Upper lobe of right lung (tissue), 1 donor: ENCODE data around the gene FAM229B. TPM values are rescaled to one million over a fixed set of nuclear protein-coding genes. Genes with fewer than 3 reads are reported as not detected.

Experiments
- ATAC-seq: fragments of 200-7000 bp; cut with Tn5 transposase; one replicate; pipeline ENCODE4 v1.9.1; 2020; ENCODE audit warnings: mild to moderate bottlenecking, moderate library complexity
- DNase-seq: peaks from one replicate; pipeline ENCODE4 v3.0.0-alpha.2; 2020
- H3K27ac ChIP-seq: fragments of 200-600 bp; one replicate; pipeline ENCODE4 v1.8.0; 2022
- H3K27me3 ChIP-seq: fragments of 200-600 bp; one replicate; pipeline ENCODE4 v1.8.0; 2022; ENCODE audit warnings: mild to moderate bottlenecking
- H3K36me3 ChIP-seq: fragments of 200-600 bp; one replicate; pipeline ENCODE4 v1.8.0; 2022
- H3K4me1 ChIP-seq: fragments of 200-600 bp; one replicate; pipeline ENCODE4 v1.8.0; 2022
- H3K4me3 ChIP-seq: fragments of 200-600 bp; one replicate; pipeline ENCODE4 v1.8.0; 2022; ENCODE audit warnings: mild to moderate bottlenecking
- H3K9me3 ChIP-seq: fragments of 200-600 bp; one replicate; pipeline ENCODE4 v1.8.0; 2022
- CTCF ChIP-seq: fragments of 200-600 bp; IDR thresholded peaks from one replicate; pipeline ENCODE4 v1.8.0; 2022; ENCODE audit warnings: antibody characterized with exemption
- intact Hi-C: fragments of 100-400 bp; cut with DNase I; formaldehyde crosslinking; loops from one replicate; pipeline ENCODE4 v1.11.0; 2022
- total RNA-seq: library from RNA; stranded (reverse); fragmentation: NEBNext Ultra II Directional; extraction: Animal tissue kit (Norgen Biotek cat#: 25700); gene quantifications from one replicate; pipeline ENCODE4 v1.2.1, GENCODE V29; 2021
- donor health status: DM: no; HTN: yes; CAD: no; lungs with severe emphysema.

Gene FAM229B
- total RNA-seq, 1 donor from 2014 or later = 8.2 TPM

GRCh38 chr6:112081569-112081968 is 5.8 kb upstream of the FAM229B start:
- H3K4me3 ChIP-seq = no peak overlapping the region
- H3K27me3 ChIP-seq = no peaks in the 10 kb centered on the region
- ATAC-seq = no peak
- no peak for DNase-seq
- TF ChIP-seq CTCF = no peak
- H3K4me1 ChIP-seq = peaks cover 3% of the 10 kb centered on the region
- H3K9me3 ChIP-seq = no peaks in the 10 kb centered on the region
- H3K36me3 ChIP-seq = peaks cover 52% of the 10 kb centered on the region
- no peak overlapping the region for H3K27ac ChIP-seq
- intact Hi-C loops = no loop called here

- TF ChIP-seq CTCF = no peak
- H3K27me3 ChIP-seq = no peaks in the 10 kb centered on the region
- H3K36me3 ChIP-seq = peaks cover 19% of the 10 kb centered on the region
- DNase-seq (no peak), ATAC-seq (no peak)
- peaks cover 3% of the 10 kb centered on the region for H3K4me1 ChIP-seq
- no peak overlapping the region for H3K27ac ChIP-seq
- H3K9me3 ChIP-seq = no peaks in the 10 kb centered on the region
- intact Hi-C loops = no loop called here
- H3K4me3 ChIP-seq = no peak overlapping the region
Measured at GRCh38 chr6:112085286-112086065, 1.9 kb upstream of the FAM229B start.

GRCh38 chr6:112086744-112087135 is 651 bp upstream of the FAM229B start:
- Histone ChIP-seq H3K4me3 (peak overlapping the region; percentile 83), H3K27ac (peak overlapping the region; percentile 90), H3K27me3 (no peaks in the 10 kb centered on the region), H3K36me3 (peaks cover 11% of the 10 kb centered on the region), H3K4me1 (peaks cover 3% of the 10 kb centered on the region), H3K9me3 (no peaks in the 10 kb centered on the region)
- intact Hi-C loops = no loop called here
- no peak for DNase-seq
- TF ChIP-seq CTCF = peak; percentile 27
- ATAC-seq = peak; percentile 27

- intact Hi-C loops = no loop called here
- H3K4me3 ChIP-seq = peak overlapping the region; percentile 83
- peaks cover 11% of the 10 kb centered on the region for H3K36me3 ChIP-seq
- TF ChIP-seq CTCF = no peak
- peak overlapping the region; percentile 90 for H3K27ac ChIP-seq
- no peaks in the 10 kb centered on the region for H3K9me3 ChIP-seq
- H3K4me1 ChIP-seq = peaks cover 3% of the 10 kb centered on the region
- DNase-seq = no peak
- no peak for ATAC-seq
- no peaks in the 10 kb centered on the region for H3K27me3 ChIP-seq
Measured at GRCh38 chr6:112087916-112088315, 525 bp downstream of the FAM229B start.

- intact Hi-C loops = no loop called here
- no peak for ATAC-seq
- no peak for DNase-seq
- no peak for TF ChIP-seq CTCF
- Histone ChIP-seq H3K27me3 (no peaks in the 10 kb centered on the region), H3K36me3 (no peaks in the 10 kb centered on the region), H3K4me1 (no peaks in the 10 kb centered on the region), H3K27ac (no peak overlapping the region), H3K9me3 (no peaks in the 10 kb centered on the region), H3K4me3 (no peak overlapping the region)
Measured at GRCh38 chr6:112096901-112097300, 9.5 kb downstream of the FAM229B start.
